CD1c-positive myeloid dendritic cell (primary cell): ENCODE measurements around the gene SUCNR1.
"Not testable (repeated sequence)": the region's sequence is repeated elsewhere in the genome, so short reads cannot be mapped to it uniquely, and the experiment has no call there.

Experiments
- DNase-seq: peaks from one replicate; pipeline ENCODE4 v3.0.0-alpha.2; 2016; ENCODE audit errors: extremely low spot score

Gene SUCNR1, protein sequence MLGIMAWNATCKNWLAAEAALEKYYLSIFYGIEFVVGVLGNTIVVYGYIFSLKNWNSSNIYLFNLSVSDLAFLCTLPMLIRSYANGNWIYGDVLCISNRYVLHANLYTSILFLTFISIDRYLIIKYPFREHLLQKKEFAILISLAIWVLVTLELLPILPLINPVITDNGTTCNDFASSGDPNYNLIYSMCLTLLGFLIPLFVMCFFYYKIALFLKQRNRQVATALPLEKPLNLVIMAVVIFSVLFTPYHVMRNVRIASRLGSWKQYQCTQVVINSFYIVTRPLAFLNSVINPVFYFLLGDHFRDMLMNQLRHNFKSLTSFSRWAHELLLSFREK

DNA sequence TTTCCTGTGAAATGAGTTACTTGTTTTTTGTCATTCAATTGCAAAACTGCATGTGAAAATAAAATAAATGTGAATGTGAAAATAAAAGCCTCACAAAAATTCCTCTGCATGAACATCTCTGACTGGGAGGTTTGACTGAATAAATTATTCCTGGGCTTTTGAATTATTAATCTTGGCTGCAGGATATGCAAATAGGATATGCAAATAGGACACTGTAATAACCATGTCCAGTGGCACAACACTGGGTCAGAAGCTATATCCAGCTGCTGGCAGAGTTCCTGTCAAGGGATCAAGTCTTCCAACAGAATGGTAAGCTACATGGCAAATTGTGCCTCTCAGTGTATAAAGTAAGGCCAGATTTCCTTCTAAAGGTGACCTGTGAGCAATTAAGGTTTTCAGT, at the start of gene SUCNR1:
SUCNR1 (plus strand) TSS at position 246 of the 400 bp plus-strand sequence. CDS start 6,250 bp downstream, outside the sequence.
- DNase-seq: peak; percentile 70

DNA sequence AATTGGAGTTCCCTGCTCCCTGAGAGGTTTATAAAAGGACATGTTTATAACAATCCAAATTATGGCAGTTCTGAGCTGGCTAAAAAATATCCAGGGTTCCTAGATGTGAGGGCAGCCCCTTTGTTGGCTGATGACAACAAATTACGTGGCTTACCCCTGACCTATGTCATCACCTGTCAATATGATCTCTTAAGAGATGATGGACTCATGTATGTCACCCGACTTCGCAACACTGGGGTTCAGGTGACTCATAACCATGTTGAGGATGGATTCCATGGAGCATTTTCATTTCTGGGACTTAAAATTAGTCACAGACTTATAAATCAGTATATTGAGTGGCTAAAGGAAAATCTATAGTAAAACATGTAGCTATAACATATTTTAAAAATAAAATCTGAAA, 45.6 kb upstream of the SUCNR1 start:
- no peak for DNase-seq

DNA sequence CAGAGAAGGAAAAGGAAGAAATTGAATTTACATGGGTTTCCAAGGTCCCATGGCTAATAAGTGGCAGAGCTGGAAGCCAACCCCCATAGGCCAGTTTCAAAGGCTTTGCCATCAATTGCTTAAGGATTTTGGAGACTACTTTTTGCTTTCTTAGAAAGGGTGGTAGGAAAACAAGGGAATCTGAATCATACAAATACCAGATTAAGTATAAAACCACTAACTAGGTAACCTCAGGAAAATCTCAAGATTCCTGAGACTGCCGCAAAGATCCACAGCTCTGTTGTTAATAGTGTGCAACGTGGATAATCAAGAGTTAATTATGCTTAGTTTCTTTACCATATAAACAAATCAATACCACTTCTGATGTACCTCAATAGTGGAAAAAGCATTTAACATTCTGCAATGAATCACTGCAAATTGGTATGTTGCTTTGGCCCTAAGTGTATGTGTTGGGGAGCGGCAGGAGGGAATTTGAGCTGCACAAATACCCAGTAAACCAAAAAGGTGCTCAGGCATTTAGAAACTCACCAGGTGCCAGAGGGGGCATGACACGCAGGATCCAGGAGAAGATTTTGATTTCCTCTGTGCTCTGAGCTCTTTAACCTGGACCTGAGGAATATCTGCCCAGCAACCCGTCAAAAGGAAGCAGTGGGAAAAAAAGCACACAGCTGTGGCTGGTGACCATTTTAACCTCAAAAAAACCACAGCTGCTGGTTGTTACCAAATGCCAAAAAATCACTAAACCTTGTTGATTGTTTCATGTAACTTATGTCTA, 37.5 kb upstream of the SUCNR1 start:
- no peak for DNase-seq

DNA sequence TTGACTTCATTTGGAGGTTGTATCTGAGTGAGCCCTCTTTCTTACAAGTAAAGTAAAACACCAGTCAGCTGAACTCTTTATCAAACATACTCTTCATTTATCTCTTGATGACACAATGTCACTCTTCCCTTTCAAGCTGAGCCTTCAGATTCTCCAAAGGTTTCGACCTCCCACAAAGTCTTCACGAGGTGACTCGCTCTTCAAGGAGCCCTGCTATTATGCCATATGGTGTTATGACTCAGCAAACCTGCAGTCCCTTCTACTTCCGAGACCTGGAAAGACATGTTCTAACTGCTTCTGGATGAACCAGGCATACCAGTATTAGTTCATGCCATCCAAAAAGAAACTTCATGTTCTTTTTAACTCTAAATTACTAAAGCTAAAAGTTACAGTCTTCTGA, 36.4 kb upstream of the SUCNR1 start:
- DNase-seq: peak; percentile 53

DNA sequence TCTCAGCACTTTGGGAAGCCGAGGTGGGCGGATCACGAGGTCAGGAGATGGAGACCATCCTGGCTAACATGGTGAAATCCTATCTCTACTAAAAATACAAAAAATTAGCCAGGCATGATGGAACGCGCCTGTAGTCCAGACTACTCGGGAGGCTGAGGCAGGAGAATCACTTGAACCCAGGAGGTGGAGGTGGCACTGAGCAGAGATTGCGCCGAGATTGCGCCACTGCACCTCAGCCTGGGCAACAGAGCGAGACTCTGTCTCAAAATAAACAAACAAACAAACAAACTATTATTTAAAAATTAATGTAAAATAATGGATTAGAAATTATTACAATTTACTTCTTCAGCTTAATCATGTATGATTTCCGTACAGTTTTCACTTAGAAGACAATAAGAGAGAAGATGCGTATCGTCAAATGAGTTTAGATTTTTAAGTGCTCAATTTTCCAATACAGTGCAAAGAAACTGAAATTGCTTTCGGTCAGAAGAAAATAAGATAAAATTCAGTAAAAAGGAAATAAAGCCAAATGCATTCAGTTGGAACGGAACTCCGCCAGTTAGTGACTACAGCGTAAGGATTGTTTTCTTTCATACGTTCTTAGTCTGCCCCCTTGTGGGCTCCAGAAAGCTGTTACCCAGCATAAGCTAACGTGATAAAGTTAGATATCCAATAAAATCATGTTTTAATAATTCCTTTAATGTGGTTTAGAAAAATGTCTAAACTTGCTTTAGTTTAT, 34.7 kb upstream of the SUCNR1 start:
- DNase-seq: peak; percentile 83

DNA sequence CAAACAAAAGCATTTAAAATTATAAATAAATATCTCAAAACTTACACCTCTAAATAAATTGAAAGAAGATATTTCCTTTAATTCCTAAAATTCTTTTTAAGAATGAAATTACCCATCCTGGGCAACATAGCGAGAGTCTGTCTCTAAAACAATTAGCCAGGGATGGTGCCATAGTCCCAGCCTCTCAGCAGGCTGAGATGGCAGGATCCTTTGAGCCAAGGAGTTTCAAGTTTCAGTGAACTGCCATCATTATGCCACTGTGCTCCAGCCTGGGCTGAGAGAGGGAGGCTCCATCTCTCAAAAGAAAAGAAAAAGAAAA, 34.2 kb upstream of the SUCNR1 start:
- DNase-seq: no peak

DNA sequence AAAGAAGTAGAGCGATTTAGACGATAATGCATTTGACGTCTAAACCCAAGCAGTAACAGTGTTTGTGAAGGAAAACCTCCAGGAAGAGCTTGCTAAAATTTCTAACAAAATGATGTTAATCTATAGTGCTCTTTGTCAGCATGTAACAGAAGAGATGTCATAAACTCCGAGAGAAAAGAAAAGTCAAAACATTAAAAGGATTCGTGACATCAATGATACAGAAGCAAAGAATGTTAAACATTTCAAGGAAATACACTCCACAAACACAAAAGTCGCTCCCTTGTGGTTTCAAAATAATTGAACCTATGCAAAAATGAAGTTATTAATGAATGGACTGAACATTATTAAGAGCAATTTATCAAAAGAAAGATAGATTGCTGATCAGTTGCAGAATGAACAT, 31.6 kb upstream of the SUCNR1 start:
- no peak for DNase-seq

DNA sequence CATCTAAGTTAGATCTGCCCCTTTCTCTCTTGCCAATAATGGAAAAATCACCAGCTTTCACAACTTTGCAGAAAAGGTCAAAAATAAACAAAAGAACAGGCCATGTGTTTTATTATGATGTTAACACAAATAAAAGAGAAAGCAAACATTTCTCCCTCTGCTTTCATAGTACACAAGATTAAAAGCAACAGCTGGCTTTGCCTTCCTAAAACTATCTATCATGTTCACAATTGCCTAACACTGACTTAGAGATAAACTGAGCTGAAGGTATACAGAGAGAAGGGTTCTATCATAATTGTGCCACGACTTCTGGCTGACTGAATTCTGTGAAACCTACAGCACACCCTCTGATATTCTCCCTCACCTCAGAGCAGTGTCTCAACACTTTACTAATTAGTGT, 30.2 kb upstream of the SUCNR1 start:
- DNase-seq: no peak

DNA sequence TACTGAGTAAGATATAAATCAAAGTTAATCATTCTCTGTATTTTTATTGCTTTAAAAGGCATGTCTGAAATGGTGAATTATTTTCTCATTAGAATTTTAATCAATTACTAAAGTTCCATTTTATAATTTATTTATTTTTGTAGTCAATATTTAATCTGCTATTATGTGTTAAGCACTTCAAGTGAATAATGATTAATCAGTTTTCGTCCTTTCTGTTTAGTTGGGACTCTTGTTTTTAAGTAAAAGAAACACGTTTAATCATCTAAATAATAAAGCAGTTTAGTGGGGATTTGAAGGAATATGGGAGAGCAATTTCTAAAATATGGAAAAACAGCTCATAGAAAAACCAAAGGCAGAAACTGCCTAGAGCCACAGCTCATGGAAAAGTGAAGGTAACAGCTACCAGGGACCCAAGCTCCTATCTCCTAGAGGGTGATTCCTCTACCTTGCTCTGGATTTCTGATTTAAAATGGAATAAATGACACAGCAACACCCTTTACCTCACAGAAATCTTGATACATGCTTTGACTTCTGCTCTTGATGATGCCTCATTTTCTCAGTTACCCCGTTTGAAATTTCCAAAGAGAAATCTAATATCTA, 28.0 kb upstream of the SUCNR1 start:
- no peak for DNase-seq

DNA sequence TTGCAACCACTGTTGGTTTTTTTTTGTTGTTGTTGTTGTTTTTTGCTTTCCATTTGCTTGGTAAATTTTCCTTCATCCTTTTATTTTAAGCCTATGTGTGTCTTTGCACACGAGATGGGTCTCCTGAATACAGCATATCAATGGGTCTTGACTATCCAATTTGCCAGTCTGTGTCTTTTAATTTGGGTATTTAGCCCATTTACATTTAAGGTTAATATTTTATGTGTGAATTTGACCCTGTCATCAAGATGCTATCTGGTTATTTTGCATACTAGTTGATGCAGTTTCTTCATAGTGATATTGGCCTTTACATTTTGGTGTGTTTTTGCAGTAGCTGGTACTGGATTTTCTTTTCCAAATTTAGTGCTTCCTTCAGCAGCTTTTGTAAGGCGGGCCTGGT, 23.4 kb upstream of the SUCNR1 start:
- not testable (repeated sequence) for DNase-seq

DNA sequence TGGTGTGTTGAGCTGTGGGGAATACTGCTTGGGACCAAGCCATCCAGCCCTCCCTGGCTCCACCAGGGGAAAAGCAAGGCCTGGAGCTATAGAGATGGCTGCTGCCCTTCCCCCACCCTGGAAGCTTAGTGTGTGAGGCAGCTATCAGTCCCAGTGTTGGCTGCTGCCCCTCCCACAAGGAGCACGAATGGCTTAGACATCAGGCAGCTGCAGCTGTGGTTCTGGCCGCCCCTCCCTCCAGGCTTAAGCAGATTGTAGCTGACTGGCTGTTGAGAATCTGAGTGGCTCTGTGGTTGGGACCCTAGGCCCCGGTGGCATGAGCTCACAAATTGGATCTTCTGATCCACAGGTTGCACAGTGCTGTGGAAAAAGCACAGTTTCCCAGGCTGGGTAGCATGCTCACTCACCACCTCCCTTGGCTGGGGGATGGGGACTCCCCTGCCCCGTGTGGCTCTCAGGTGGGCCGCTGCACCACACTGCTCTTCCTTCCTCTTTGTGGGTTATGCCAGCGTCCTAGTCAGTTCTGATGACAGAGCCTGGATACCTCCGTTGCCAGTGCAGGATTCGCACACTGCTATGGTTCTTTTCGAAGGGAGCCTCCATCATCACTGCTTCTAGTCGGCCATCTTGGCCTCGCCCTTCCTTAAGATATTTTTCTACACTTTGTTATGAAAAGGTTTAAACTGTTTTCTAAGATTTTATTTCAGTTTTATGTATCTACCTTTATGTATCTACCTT, 21.2 kb upstream of the SUCNR1 start:
- DNase-seq: no peak

DNA sequence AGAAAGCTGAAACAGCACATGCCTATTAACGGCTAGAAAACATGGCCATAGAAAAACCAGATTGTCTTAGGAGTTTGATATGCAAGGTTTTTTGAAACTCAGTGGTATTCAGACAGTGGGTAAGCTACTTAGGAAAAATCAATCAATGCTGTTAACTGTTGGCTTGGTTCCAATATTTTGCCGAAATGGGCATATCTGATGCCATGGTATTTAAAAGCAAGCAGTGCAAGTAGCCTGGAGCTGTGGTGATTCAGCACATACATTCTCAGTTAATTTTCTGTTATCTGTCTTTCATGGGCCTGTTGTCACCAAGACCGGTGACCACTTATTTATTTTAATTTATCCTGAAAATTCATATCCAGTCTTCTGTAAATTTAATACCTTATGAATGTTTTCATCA, 17.3 kb upstream of the SUCNR1 start:
- DNase-seq: no peak

DNA sequence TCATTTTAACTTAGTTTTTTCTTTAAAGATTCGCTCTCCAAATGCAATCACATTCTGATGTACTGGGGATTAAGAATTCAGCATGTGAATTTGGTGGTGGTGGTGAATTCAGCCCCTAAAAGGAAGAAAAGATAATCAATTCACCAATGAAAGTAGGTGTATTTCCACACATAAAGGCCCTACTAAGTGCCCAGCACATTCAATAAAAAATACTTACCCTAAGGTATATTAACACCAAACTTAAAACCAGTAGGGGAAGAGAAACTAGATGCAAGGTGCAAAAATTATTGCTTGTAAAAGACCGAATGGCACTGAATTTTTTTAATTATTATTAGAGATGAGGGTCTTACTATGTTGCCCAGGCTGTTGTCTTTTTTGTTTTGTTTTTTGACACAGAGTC, 16.8 kb upstream of the SUCNR1 start:
- no peak for DNase-seq

DNA sequence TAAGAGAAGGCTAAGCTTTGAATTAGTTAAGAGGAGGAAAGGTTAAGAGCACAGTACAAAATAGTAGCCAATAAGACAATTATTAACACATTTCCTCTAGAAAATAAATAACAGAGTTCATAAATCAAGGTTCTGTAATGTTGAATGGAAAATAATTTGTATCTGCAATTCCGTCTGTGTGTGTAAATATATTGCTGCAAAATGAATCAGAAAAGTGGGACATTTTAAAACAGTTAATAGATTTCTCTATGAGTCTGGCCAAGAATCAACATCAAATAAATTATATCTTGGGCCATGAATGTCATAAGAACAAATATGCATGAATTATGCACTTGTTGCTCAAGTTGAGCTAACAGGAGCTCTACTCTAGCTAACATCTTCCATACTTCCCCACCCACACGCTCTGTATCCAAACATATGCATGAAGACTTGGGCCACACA, 14.2 kb upstream of the SUCNR1 start:
- DNase-seq: no peak

DNA sequence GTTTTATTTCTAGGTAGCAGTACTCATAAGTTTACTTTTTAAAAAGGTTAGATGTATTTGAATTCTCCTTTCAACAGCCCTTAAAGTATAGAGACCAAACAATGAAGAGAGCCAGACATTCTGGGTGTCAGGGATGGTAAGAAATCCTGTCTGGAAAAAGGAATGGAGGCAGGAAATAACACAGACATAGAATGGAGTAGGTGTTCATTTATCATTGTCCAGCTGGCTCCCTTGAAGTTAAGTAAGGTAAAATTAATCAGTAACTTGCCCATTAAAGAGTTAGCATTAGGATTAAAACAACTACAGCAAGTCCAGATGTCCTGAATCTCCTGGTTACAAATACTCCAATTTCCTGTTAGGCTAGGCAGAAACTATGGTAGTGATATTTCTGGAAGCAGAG, 13.5 kb upstream of the SUCNR1 start:
- no peak for DNase-seq

DNA sequence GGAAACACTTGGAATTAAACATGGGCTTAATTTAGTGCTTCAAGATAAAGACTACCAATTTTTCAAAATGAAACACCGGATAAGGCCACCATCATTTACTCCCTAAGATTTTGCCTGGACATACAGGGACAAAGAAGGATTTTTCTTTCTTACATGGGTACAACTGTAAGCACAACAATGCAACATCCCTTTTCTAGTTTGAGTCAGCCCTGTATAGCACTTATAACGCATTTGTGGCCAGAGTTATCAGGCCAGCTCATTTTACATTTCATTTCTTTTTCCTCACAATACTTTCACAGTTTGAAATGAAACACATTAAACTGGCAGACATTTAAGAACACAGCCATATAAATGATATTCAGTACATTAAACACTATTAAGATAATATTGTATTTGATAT, 9.8 kb upstream of the SUCNR1 start:
- peak; percentile 28 for DNase-seq

DNA sequence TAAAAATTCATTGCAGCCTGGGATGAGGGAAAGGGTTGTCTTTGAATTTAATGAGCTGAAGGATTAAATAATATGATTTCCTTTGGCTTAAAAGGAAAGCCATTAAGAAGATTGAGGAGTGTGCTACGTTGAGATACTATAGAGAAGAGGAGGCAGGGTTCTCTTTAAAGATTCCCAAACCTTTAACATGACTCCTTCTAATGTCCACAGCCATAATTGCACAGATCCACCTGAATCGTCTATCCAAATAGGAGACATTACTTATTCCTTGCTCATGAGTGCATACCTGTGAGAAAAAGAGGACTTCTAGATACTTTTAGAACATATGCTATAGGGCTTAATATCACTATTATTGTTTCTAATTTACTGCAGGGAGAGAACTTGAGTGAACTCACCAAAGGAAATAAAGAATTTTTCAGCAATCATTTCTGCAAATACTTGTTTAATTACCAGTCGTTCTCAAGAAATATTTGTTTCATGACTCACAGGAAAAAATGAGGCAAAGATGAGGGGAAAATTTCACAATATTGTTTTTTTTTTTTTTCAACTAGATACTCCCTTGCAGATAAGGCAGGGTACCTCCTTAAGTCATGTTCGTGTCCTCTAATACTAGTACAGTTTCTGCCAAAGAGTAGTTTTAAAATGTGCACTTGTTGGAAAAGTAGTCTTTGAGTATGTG, 8.9 kb upstream of the SUCNR1 start:
- DNase-seq: peak; percentile 10

DNA sequence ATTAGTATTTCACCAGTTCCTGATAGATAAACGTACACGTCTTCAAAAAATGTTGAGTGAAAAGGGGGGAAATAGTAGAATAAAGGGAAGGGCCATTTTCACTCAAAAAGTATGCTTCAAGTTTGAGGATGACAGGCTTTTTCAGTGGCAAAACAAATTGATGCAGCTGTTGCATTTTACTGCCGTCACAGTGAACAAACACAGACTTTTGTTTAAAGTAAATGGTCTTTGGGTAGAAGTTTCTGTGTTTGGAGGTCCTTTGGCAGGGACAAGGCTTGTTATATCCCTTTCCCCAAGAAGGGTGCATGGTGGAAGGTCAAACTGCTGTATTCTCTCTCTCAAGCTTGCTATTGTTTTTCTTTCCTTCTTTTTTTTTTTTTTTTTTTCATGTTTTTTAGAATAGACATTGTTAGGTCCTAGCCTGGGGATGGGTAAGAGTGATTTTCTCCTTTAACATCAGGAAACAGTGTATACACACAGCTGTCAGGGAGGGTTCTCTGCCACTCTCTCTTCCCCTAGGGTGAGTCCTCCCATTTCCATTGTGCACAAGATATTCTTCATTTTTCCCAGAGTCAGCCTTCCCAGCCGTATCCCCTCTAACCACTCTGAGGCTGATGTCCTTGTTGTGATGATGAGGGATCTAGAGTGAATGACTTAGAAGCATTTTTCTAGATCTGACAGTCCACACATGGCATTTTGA, 6.6 kb upstream of the SUCNR1 start:
- DNase-seq: no peak

DNA sequence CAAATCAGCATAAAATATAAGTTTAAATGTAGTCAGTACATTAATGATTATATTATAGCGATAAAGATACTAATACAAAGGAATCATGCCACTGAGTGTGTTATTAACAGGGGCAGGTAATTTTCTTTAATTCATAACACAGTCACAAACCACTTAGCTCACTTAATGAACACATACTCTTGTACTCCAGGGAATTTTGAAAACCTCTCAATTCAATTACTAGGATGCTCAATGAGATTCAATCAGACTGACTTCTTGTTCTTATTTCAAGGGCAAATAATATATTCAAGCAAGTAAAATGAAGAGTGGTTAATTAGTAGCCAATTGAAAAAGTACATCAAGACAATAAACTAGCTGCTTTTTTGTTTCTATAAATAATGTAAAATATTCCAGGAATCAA, 5.8 kb upstream of the SUCNR1 start:
- no peak for DNase-seq

DNA sequence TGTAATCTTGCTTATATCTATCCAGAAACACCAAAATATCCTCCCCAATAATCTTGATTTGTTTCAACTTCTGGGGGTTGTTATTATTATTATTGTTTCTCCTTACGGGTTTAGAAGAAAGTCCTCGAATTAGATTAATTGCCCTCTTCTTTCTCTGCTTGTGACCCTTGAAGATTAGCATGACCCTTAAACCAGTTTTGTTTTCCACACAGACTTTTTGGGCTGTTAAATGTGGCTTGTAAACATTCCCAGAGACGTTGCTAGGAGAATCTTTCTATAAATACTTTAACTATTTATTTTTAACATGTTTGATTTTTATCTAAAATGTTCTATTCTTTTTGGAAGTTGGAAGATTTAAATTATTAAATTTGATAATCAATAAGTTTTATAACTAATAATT, 4.3 kb upstream of the SUCNR1 start:
- DNase-seq: no peak
